Gastrocnemius medialis (tissue), 4 donors: ENCODE measurements around the gene FGD5.

Experiments
- CTCF ChIP-seq, 5 experiments: fragments of 450-650 bp in 3 of 5; fragments of 200-600 bp in 2 of 5; sonication (generic) in 2 of 5; IDR thresholded peaks in 4 of 5; conservative IDR thresholded peaks in 1 of 5; 1 replicate in 4 of 5; 2 replicates in 1 of 5; pipeline ENCODE4 v1.5.1; 2016 to 2019; ENCODE audit warnings: antibody characterized with exemption in 5 of 5, mild to moderate bottlenecking in 3 of 5, moderate library complexity in 3 of 5
- POLR2A ChIP-seq, 2 donors: fragments of 450-650 bp; IDR thresholded peaks; one replicate each; pipeline ENCODE4 v1.6.1; 2017; ENCODE audit warnings: antibody characterized with exemption in 2 of 2, mild to moderate bottlenecking in 2 of 2, moderate library complexity in 2 of 2

GRCh38 chr3:14826069-14826468 is 7.3 kb downstream of the FGD5 start:
- TF ChIP-seq CTCF (IDR thresholded peaks at IDR 0.05 in 4 of 5, conservative IDR thresholded peaks at IDR 0.05 in 1 of 5): no peak
- no peak for TF ChIP-seq POLR2A (IDR thresholded peaks at IDR 0.05)
